Measurements from ENCODE around the gene CLIC1. TPM values are rescaled to one million over a fixed set of nuclear protein-coding genes. Genes with fewer than 3 reads are reported as not detected.
"Not testable (repeated sequence)": the region's sequence is repeated elsewhere in the genome, so short reads cannot be mapped to it uniquely, and the experiment has no call there.

Gene CLIC1
- polyA plus RNA-seq, 6 donors from 2014 or later, result 536 to 743 (median 628) TPM

DNA sequence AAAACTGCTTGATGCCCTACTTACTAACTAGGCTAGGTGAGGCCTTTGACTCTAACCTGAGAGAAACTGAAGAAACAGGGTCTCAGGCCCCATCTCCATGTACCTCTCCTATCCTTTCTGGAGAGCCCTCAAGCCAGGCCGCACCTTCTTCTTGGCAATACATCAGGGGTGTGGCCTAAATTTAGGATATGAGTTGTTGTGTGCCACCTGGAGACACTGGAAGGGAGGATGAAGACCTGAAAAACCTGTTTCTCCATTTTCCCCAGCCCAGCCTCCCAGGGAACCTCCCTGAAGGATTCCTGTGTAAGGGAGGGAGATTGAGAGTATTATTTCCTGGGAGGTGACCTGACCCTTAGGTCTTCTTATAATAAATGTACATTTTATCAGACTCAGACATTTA is 18.1 kb downstream of the CLIC1 start:
- DNase-seq (no peak), ATAC-seq (ENCODE audit: low read depth in 2 of 2) (no peak)
- H3K36me3 Mint-ChIP-seq, result no peaks in the 10 kb centered on the region
- H3K27me3 Mint-ChIP-seq, result peaks cover 0 to 1% (median 0%) of the 10 kb centered on the region in 3 donors
- no peaks in the 10 kb centered on the region for H3K9me3 Mint-ChIP-seq
- no peak overlapping the region for H3K4me3 Mint-ChIP-seq
- no peak overlapping the region for H3K27ac Mint-ChIP-seq
- peaks cover 3 to 8% (median 3%) of the 10 kb centered on the region in 3 donors for H3K4me1 Mint-ChIP-seq

GRCh38 chr6:31717499-31718222 is 18.7 kb downstream of the CLIC1 start:
- no peak overlapping the region for H3K4me3 Mint-ChIP-seq
- H3K36me3 Mint-ChIP-seq, result no peaks in the 10 kb centered on the region
- no peak for ATAC-seq (ENCODE audit: low read depth in 2 of 2)
- H3K4me1 Mint-ChIP-seq, result peaks cover 0 to 3% (median 0%) of the 10 kb centered on the region in 3 donors
- peak overlapping the region in 1 of 6 donors; percentile 64 for H3K27ac Mint-ChIP-seq
- H3K9me3 Mint-ChIP-seq, result no peaks in the 10 kb centered on the region
- no peak for DNase-seq
- H3K27me3 Mint-ChIP-seq, result peaks cover 0 to 7% (median 0%) of the 10 kb centered on the region in 3 donors

DNA sequence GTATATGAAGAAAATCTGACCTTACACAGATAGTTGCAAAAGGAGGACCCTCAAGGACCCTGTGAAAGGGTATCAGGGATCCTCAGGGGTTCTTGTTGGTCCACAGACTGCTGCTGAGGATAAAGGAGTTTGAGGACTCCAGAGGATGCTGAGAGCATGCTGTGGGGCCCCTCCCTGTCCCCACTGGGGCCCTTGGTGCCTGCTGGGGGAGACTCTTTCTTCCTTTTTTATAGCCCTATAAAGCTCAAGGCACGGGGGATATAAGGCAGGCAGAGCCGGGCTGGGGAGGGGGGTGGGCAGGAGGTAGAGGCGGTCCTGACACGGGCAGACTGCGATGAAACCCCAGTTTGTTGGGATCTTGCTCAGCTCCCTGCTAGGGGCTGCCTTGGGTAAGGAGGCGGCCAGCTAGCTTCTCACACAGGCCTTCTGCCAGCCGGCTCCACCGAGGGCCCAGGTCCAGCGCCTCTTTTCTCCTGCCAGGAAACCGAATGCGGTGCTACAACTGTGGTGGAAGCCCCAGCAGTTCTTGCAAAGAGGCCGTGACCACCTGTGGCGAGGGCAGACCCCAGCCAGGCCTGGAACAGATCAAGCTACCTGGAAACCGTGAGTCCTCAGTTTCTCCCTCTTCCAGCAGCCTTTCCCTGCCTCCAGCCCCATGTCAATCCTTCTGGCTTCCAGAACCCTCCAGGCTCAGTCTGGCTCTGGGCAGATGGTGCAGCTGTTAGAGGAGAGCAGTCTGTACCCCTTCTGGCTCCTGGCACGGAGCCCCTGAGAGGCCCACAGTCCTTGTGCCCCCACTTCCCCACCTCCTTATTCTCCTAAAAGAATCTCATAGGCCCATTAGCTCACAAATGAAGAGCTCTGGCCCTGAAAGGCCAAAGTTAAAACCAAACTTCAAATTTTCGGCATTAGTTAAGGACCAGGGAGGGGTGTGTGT is 21.0 kb downstream of the CLIC1 start, which contains the start of gene LY6G6D:
TSS of gene LY6G6D (plus strand) at position 327 of the 937 bp plus-strand sequence. CDS start at position 335, 8 bp downstream.
- ATAC-seq (ENCODE audit: low read depth in 2 of 2), result no peak
- Mint-ChIP-seq H3K9me3 (no peaks in the 10 kb centered on the region), H3K27ac (peak within 1 kb of the TSS in 2 of 6 donors; percentile 47), H3K4me1 (peaks cover 17 to 22% (median 19%) of the 10 kb centered on the region in 3 donors), H3K27me3 (peaks cover 0 to 8% (median 0%) of the 10 kb centered on the region in 3 donors), H3K36me3 (no peaks in the 10 kb centered on the region), H3K4me3 (no peak within 1 kb of the TSS)
- DNase-seq, result no peak

DNA sequence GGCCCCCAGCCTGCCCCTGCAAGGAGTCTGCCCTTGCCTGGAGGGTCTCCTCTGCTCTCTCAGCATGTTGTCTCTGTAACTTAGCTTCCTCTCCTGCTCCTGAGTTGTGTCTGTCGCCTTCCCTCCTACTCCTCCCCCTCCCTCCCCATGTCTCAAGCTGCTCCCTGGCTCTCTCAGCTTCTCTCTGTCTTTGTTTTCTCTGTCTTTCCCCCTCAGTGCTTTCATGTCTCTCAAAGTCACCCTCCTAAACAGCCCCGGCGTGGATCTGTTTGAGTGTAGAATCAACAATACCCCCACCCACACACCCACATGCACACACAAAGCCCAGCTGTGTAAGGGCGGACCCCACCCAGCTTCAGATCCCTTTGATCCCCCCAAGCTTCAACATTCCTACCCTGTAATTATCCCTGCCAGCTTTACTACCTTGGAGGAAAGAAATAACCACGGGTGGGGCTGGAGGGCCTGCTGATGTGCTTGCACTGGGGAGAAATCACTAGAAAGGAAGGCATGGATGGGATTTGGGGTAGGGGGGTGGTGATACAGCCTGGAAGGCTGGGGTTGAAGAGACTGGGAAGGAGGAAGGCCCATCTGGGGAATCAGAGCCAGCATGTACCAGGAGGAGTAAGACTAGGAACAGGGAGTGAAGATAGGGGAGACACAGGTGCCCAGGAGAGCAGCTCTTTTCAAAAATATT is 22.2 kb downstream of the CLIC1 start:
- ATAC-seq (ENCODE audit: low read depth in 2 of 2), result no peak
- peak overlapping the region in 1 of 6 donors; percentile 47 for H3K27ac Mint-ChIP-seq

DNA sequence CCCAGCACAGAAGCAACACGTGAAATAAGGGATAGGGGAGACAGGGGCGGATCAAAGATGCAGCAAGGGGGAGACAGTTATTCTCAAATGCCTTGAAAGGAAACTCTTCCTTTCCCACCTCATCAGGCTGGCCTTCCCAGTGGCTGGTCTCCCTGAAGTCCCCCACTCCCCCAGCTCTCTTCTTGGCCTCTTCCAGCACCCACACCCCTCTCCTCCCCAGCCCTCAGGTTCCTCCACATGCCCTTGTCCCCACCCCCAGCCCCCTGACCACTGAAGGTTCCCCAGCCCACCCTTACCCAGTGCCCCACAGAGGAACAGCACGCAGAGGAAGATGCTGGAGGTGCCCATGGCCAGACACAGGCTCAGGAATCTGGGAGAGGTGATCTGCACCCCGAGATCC is 22.9 kb downstream of the CLIC1 start:
- peaks cover 0 to 8% (median 0%) of the 10 kb centered on the region in 3 donors for H3K27me3 Mint-ChIP-seq
- H3K9me3 Mint-ChIP-seq, result no peaks in the 10 kb centered on the region
- H3K27ac Mint-ChIP-seq, result peak overlapping the region in 3 of 6 donors; percentile 47 to 86 (median 63)
- no peak overlapping the region for H3K4me3 Mint-ChIP-seq
- no peaks in the 10 kb centered on the region for H3K36me3 Mint-ChIP-seq
- peaks cover 17 to 22% (median 20%) of the 10 kb centered on the region in 3 donors for H3K4me1 Mint-ChIP-seq
- DNase-seq, result no peak
- ATAC-seq (ENCODE audit: low read depth in 2 of 2), result no peak

More for the DNA sequence above, 22.2 kb downstream of the CLIC1 start:
- H3K9me3 Mint-ChIP-seq, result no peaks in the 10 kb centered on the region
- no peak for DNase-seq
- H3K4me3 Mint-ChIP-seq, result no peak overlapping the region
- H3K4me1 Mint-ChIP-seq, result peaks cover 17 to 22% (median 20%) of the 10 kb centered on the region in 3 donors
- peaks cover 0 to 8% (median 0%) of the 10 kb centered on the region in 3 donors for H3K27me3 Mint-ChIP-seq
- H3K36me3 Mint-ChIP-seq, result no peaks in the 10 kb centered on the region

DNA sequence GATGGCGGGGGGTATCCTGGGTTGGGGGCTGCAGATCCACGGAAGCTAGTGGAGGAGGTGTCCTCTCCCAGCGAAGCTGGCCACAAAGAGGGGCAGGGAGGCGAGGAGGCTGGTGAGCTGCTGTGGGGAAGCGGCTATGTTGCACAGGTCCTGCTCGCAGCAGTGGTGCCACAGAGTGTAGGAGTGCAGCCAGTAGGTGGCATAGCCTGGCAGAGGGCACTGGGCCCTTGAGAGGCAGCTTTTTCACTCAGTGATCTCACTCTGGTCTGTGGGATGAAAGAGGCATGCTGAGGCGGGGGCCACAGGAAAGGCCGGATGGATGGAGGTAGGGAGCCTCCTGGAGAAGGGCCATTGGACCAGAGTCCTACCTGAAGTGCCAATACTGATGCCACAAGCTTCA is 24.0 kb downstream of the CLIC1 start:
- DNase-seq (no peak), ATAC-seq (ENCODE audit: low read depth in 2 of 2) (peak; percentile 87 to 88)
- Mint-ChIP-seq H3K9me3 (no peaks in the 10 kb centered on the region), H3K4me1 (peaks cover 17 to 22% (median 20%) of the 10 kb centered on the region in 3 donors), H3K27me3 (peaks cover 0 to 8% (median 0%) of the 10 kb centered on the region in 3 donors), H3K27ac (peak overlapping the region in 2 of 6 donors; percentile 5 to 35), H3K36me3 (no peaks in the 10 kb centered on the region), H3K4me3 (peak overlapping the region in 1 of 8 donors; percentile 17)

DNA sequence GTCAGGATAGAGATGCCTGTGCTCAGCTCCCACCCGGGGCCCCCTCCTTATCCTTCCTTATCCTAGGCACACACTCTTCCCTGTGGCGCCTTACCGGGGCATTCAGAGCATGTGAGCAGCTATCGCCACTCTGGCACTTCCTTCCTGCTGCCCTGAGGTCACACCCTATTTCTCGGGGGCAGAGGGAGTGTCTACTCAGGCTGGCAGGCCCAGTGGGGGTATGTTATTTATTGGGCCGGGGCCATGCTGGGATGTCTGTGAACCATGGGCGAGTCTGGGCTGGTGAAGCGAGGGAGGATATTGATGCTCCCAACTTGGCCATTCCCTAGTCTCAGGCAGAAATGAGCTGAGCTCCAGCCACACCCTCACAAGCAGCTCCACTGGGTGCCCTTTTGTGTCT is 25.1 kb downstream of the CLIC1 start:
- peak overlapping the region in 2 of 6 donors; percentile 56 to 87 for H3K27ac Mint-ChIP-seq
- no peaks in the 10 kb centered on the region for H3K9me3 Mint-ChIP-seq
- peak overlapping the region in 1 of 8 donors; percentile 35 for H3K4me3 Mint-ChIP-seq
- H3K27me3 Mint-ChIP-seq, result peaks cover 0 to 8% (median 0%) of the 10 kb centered on the region in 3 donors
- no peak for DNase-seq
- peaks cover 17 to 22% (median 20%) of the 10 kb centered on the region in 3 donors for H3K4me1 Mint-ChIP-seq
- ATAC-seq (ENCODE audit: low read depth in 2 of 2), result no peak
- no peaks in the 10 kb centered on the region for H3K36me3 Mint-ChIP-seq

- Mint-ChIP-seq H3K4me1 (peaks cover 17 to 22% (median 20%) of the 10 kb centered on the region in 3 donors), H3K27ac (peak overlapping the region in 3 of 6 donors; percentile 8 to 89 (median 47)), H3K4me3 (peak overlapping the region in 3 of 8 donors; percentile 10 to 31 (median 29)), H3K36me3 (no peaks in the 10 kb centered on the region), H3K27me3 (peaks cover 0 to 8% (median 0%) of the 10 kb centered on the region in 3 donors), H3K9me3 (no peaks in the 10 kb centered on the region)
- DNase-seq (no peak), ATAC-seq (ENCODE audit: low read depth in 2 of 2) (no peak)
These were observed 25.7 kb downstream of the CLIC1 start for GRCh38 chr6:31710523-31711219.

- not testable (repeated sequence) for H3K27me3 Mint-ChIP-seq; H3K4me3 Mint-ChIP-seq; H3K36me3 Mint-ChIP-seq; DNase-seq; ATAC-seq (ENCODE audit: low read depth in 2 of 2); H3K27ac Mint-ChIP-seq; H3K9me3 Mint-ChIP-seq
- peaks cover 17 to 22% (median 20%) of the 10 kb centered on the region in 3 donors for H3K4me1 Mint-ChIP-seq
These were observed 27.2 kb downstream of the CLIC1 start for GRCh38 chr6:31709157-31709556.

- no peaks in the 10 kb centered on the region for H3K36me3 Mint-ChIP-seq
These were observed 28.1 kb downstream of the CLIC1 start for GRCh38 chr6:31708224-31708623.

GRCh38 chr6:31707701-31708100 is 28.6 kb downstream of the CLIC1 start:
- peaks cover 0 to under 1% (median 0%) of the 10 kb centered on the region in 3 donors for H3K27me3 Mint-ChIP-seq
- H3K4me1 Mint-ChIP-seq, result peaks cover 22 to 30% (median 28%) of the 10 kb centered on the region in 3 donors
- peaks cover 0 to under 1% of the 10 kb centered on the region in 2 donors for H3K36me3 Mint-ChIP-seq
- no peaks in the 10 kb centered on the region for H3K9me3 Mint-ChIP-seq
- ATAC-seq (ENCODE audit: low read depth in 2 of 2) (no peak), DNase-seq (no peak)
- no peak overlapping the region for H3K4me3 Mint-ChIP-seq
- no peak overlapping the region for H3K27ac Mint-ChIP-seq

More at GRCh38 chr6:31708224-31708623, 28.1 kb downstream of the CLIC1 start:
- Mint-ChIP-seq H3K4me1 (peaks cover 21 to 28% (median 26%) of the 10 kb centered on the region in 3 donors), H3K9me3 (no peaks in the 10 kb centered on the region), H3K4me3 (no peak overlapping the region), H3K27me3 (peaks cover 0 to 6% (median 0%) of the 10 kb centered on the region in 3 donors), H3K27ac (no peak overlapping the region)
- ATAC-seq (ENCODE audit: low read depth in 2 of 2), result no peak
- no peak for DNase-seq

GRCh38 chr6:31706599-31706998 is 29.7 kb downstream of the CLIC1 start, which contains the start of gene LY6G6F:
LY6G6F (plus strand) TSS chr6:31706866; CDS start chr6:31706907, 41 bp downstream.
- Mint-ChIP-seq H3K36me3 (peaks cover 0 to 5% of the 10 kb centered on the region in 2 donors), H3K4me3 (peak within 1 kb of the TSS in 2 of 8 donors; percentile 9 to 36), H3K4me1 (peaks cover 26 to 35% (median 29%) of the 10 kb centered on the region in 3 donors), H3K9me3 (no peaks in the 10 kb centered on the region), H3K27me3 (no peaks in the 10 kb centered on the region), H3K27ac (no peak within 1 kb of the TSS)
- no peak for DNase-seq
- no peak for ATAC-seq (ENCODE audit: low read depth in 2 of 2)

All from naive B cell (primary cell).